B cell (primary cell): ENCODE measurements around the gene LARGE1. TPM values are rescaled to one million over a fixed set of nuclear protein-coding genes. Genes with fewer than 3 reads are reported as not detected.
A peak's percentile ranks its signal among the peaks of the same experiment; 100 is the strongest.

Experiments
- ATAC-seq: fragments of 200-7000 bp; cut with Tn5 transposase; one replicate; pipeline ENCODE4 v1.10.0; 2021; ENCODE audit warnings: low read depth, mild to moderate bottlenecking, moderate number of reproducible peaks, moderate library complexity
- CTCF ChIA-PET: fragments of 350-600 bp; sonication (Branson Sonifier 250); formaldehyde crosslinking; loops from one replicate; lab custom pipeline; 2021; ENCODE audit warnings: antibody characterized with exemption, inconsistent platforms; lab: Charles Lee
- POLR2A ChIA-PET: fragments of 350-600 bp; sonication (Branson Sonifier 250); formaldehyde crosslinking; loops from one replicate; lab custom pipeline; 2021; ENCODE audit warnings: antibody characterized with exemption; lab: Charles Lee
- DNase-seq: peaks from one replicate; pipeline ENCODE4 v3.0.0; 2013
- H2AFZ ChIP-seq: 2 replicates; pipeline ENCODE4 v1.6.1; 2012; ENCODE audit warnings: mild to moderate bottlenecking, low read depth, low read length; ENCODE audit not compliant: insufficient read depth, poor library complexity, severe bottlenecking
- H3K27ac ChIP-seq, 2 donors: 1 replicate in 1 of 2; 2 replicates in 1 of 2; pipeline ENCODE4 v1.5.1; 2012 to 2013; ENCODE audit warnings: low read length in 2 of 2, mild to moderate bottlenecking in 2 of 2, moderate library complexity in 1 of 2
- H3K27me3 ChIP-seq, 4 experiments: fragments of 200-600 bp in 1 of 4; sonication (generic) in 1 of 4; replicated peaks in 1 of 4; 1 replicate in 2 of 4; 2 replicates in 2 of 4; pipeline versions ENCODE4 v1.6.1 to v1.7.0; 2013 to 2016; ENCODE audit warnings: low read length in 3 of 4, mild to moderate bottlenecking in 2 of 4, mixed read lengths in 1 of 4, moderate library complexity in 1 of 4; ENCODE audit not compliant: insufficient read depth in 4 of 4, control insufficient read depth in 3 of 4; ENCODE audit errors: control extremely low read depth in 1 of 4
- H3K36me3 ChIP-seq, 2 experiments: replicated peaks in 1 of 2; 1 replicate in 1 of 2; 2 replicates in 1 of 2; pipeline versions ENCODE4 v1.6.1 to v1.7.1; 2013; ENCODE audit warnings: low read length in 1 of 2; ENCODE audit not compliant: insufficient read depth in 2 of 2, control insufficient read depth in 1 of 2; ENCODE audit errors: control extremely low read depth in 1 of 2, extremely low read depth in 1 of 2
- H3K4me1 ChIP-seq, 2 donors: fragments of 200-600 bp in 1 of 2; sonication (generic) in 1 of 2; 1 replicate in 1 of 2; 2 replicates in 1 of 2; pipeline versions ENCODE4 v1.5.1 to v1.6.1; 2013 to 2017; ENCODE audit warnings: low read length in 2 of 2; ENCODE audit not compliant: control insufficient read depth in 2 of 2, insufficient read depth in 2 of 2
- H3K4me2 ChIP-seq: replicated peaks from 2 replicates; pipeline ENCODE3; 2012; ENCODE audit warnings: mild to moderate bottlenecking, low read depth, low read length; ENCODE audit not compliant: poor library complexity, severe bottlenecking
- H3K4me3 ChIP-seq, 5 experiments: fragments of 200-600 bp in 1 of 5; sonication (generic) in 1 of 5; 1 replicate in 3 of 5; 2 replicates in 2 of 5; pipeline versions ENCODE4 v1.5.1 to v1.7.0; 2011 to 2016; ENCODE audit warnings: low read length in 4 of 5, mild to moderate bottlenecking in 4 of 5, low read depth in 2 of 5, control low read depth in 1 of 5, moderate library complexity in 1 of 5; ENCODE audit not compliant: insufficient read depth in 1 of 5; ENCODE audit errors: control extremely low read depth in 1 of 5, extremely low read depth in 1 of 5
- H3K79me2 ChIP-seq: fragments of 200-600 bp; sonication (generic); one replicate; pipeline ENCODE4 v1.6.0; 2016; ENCODE audit warnings: low read length; ENCODE audit not compliant: control insufficient read depth, insufficient read depth
- H3K9ac ChIP-seq: fragments of 200-600 bp; sonication (generic); 2 replicates; pipeline ENCODE4 v1.6.1; 2017; ENCODE audit warnings: mild to moderate bottlenecking, low read length, moderate library complexity
- H3K9me3 ChIP-seq, 3 donors: one replicate each; pipeline versions ENCODE4 v1.6.1 to v1.7.1; 2013; ENCODE audit warnings: low read length in 2 of 3; ENCODE audit not compliant: control insufficient read depth in 2 of 3, insufficient read depth in 1 of 3; ENCODE audit errors: control extremely low read depth in 1 of 3
- H4K20me1 ChIP-seq: 2 replicates; pipeline ENCODE4 v1.6.0; 2012; ENCODE audit warnings: mild to moderate bottlenecking, low read length; ENCODE audit not compliant: insufficient read depth, control insufficient read depth, poor library complexity, severe bottlenecking
- H3K27ac Mint-ChIP-seq: one replicate; pipeline ENCODE4 v1.8.0; 2021; ENCODE audit warnings: mixed read lengths
- H3K27me3 Mint-ChIP-seq: one replicate; pipeline ENCODE4 v1.8.0; 2021; ENCODE audit warnings: mixed read lengths
- H3K4me1 Mint-ChIP-seq: one replicate; pipeline ENCODE4 v1.8.0; 2021; ENCODE audit warnings: mixed read lengths
- H3K4me3 Mint-ChIP-seq: one replicate; pipeline ENCODE4 v1.8.0; 2021; ENCODE audit warnings: mixed read lengths
- H3K9me3 Mint-ChIP-seq: one replicate; pipeline ENCODE4 v1.8.0; 2022; ENCODE audit warnings: mixed read lengths; ENCODE audit not compliant: insufficient read depth
- EZH2 ChIP-seq: IDR thresholded peaks from 2 replicates; pipeline ENCODE4 v1.6.1; 2012; ENCODE audit warnings: borderline replicate concordance, low read depth, mild to moderate bottlenecking, moderate library complexity, low read length; ENCODE audit not compliant: insufficient read depth, poor library complexity, severe bottlenecking
- WGBS: methylation state at CpG from one replicate; pipeline ENCODE4 v1.1.5; 2013; ENCODE audit warnings: missing lambda C conversion rate; ENCODE audit not compliant: insufficient coverage; 5-methylcytosine and 5-hydroxymethylcytosine counted together
- intact Hi-C: fragments of 100-400 bp; cut with micrococcal nuclease; formaldehyde crosslinking; loops from one replicate; pipeline ENCODE4 v1.10.0; 2022
- polyA plus RNA-seq: library from polyadenylated mRNA; depleted of rRNA; stranded (reverse); fragments of >200 nt; gene quantifications from 2 replicates; pipeline ENCODE4 v1.2.3, GENCODE V29; 2012
- total RNA-seq, 2 donors: library from RNA; stranded (reverse); fragments of 120-200 nt in 1 of 2; gene quantifications; 1 replicate in 1 of 2; 2 replicates in 1 of 2; pipeline versions ENCODE4 v1.2.3 to v1.2.4, GENCODE V29; 2013 to 2022
- TF ChIP-seq, protein P1 (sequence below): fragments of 200-600 bp; IDR thresholded peaks from one replicate; pipeline ENCODE4 v1.8.0; 2022; ENCODE audit warnings: antibody characterized with exemption, mild to moderate bottlenecking

The LARGE1 gene
- total and polyA plus RNA-seq, 2 donors (not counting 1 experiment from before 2014, with no cell fraction given): 20.7 to 82.0 TPM

GRCh38 chr22:33325232-33326004 lies 594.9 kb downstream of the LARGE1 start:
- Histone ChIP-seq H3K4me1 (peaks cover 46 to 51% of the 10 kb centered on the region in 2 donors), H3K9me3 (no peaks in the 10 kb centered on the region), H2AFZ (peak overlapping the region; percentile 73), H3K4me3 (peak overlapping the region in 3 of 5 experiments; percentile 13 to 38 (median 25)), H3K27ac (peak overlapping the region; percentile 82 to 85), H3K4me2 (peak overlapping the region; percentile 69), H4K20me1 (no peaks in the 10 kb centered on the region), H3K36me3 (no peaks in the 10 kb centered on the region), H3K27me3 (no peaks in the 10 kb centered on the region), H3K79me2 (no peaks in the 10 kb centered on the region), H3K9ac (peak overlapping the region; percentile 19)
- WGBS: 0% methylated on average over 2 of the region's 5 CpGs
- ChIA-PET POLR2A (no interaction called here), CTCF (interaction anchor here (0.5 to 2.6 kb wide), 7 partner anchors 24 to 1828 kb away, joined by 3 to 8 read pairs (median 4); no protein-coding TSS in a partner anchor)
- intact Hi-C loops: loop anchor here (10.0 kb wide), 1 partner anchor 51 kb away; no protein-coding TSS in a partner anchor
- peak overlapping the region; percentile 91 for H3K27ac Mint-ChIP-seq
- no peaks in the 10 kb centered on the region for H3K27me3 Mint-ChIP-seq
- no peaks in the 10 kb centered on the region for H3K9me3 Mint-ChIP-seq
- peak overlapping the region; percentile 17 for H3K4me3 Mint-ChIP-seq
- DNase-seq (peak; percentile 79), ATAC-seq (peak; percentile 94)
- TF ChIP-seq, protein P1, sequence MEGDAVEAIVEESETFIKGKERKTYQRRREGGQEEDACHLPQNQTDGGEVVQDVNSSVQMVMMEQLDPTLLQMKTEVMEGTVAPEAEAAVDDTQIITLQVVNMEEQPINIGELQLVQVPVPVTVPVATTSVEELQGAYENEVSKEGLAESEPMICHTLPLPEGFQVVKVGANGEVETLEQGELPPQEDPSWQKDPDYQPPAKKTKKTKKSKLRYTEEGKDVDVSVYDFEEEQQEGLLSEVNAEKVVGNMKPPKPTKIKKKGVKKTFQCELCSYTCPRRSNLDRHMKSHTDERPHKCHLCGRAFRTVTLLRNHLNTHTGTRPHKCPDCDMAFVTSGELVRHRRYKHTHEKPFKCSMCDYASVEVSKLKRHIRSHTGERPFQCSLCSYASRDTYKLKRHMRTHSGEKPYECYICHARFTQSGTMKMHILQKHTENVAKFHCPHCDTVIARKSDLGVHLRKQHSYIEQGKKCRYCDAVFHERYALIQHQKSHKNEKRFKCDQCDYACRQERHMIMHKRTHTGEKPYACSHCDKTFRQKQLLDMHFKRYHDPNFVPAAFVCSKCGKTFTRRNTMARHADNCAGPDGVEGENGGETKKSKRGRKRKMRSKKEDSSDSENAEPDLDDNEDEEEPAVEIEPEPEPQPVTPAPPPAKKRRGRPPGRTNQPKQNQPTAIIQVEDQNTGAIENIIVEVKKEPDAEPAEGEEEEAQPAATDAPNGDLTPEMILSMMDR: no peak
- no peak for TF ChIP-seq EZH2
- H3K4me1 Mint-ChIP-seq: peaks cover 73% of the 10 kb centered on the region

DNA sequence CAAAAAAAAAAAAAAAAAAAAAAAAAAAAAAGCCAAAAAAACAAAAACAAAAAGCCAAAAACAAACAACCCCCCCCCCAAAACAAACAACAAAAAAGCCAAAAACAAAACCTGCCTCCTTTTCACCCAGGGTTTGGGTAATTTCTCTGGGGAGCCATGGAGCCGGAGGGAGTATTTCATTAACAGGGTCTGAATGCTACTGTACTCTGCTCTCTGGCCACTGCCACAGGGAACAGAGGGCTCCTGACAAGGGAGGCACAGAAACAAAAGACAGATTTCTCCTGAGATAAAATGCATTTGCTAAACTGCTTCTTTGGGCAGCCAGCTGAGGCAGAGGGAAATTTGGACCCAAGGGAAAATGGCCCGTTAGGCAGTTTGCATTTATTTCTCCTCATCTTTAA lies 596.0 kb downstream of the LARGE1 start:
- DNase-seq: no peak
- no peak overlapping the region for H3K9ac ChIP-seq
- H3K79me2 ChIP-seq: no peaks in the 10 kb centered on the region
- ChIA-PET POLR2A (no interaction called here), CTCF (interaction anchor here (1.2 to 2.6 kb wide), 2 partner anchors 22 to 306 kb away, joined by 3 to 5 read pairs; no protein-coding TSS in a partner anchor)
- no peaks in the 10 kb centered on the region for H4K20me1 ChIP-seq
- peak overlapping the region; percentile 82 to 85 for H3K27ac ChIP-seq
- intact Hi-C loops: loop anchor here (10.0 kb wide), 1 partner anchor 49 kb away; no protein-coding TSS in a partner anchor
- H3K4me2 ChIP-seq: no peak overlapping the region
- no peaks in the 10 kb centered on the region for H3K27me3 ChIP-seq
- H3K36me3 ChIP-seq: no peaks in the 10 kb centered on the region
- no peaks in the 10 kb centered on the region for H3K9me3 ChIP-seq
- H3K4me1 ChIP-seq: peaks cover 43 to 49% of the 10 kb centered on the region in 2 donors
- H3K4me1 Mint-ChIP-seq: peaks cover 72% of the 10 kb centered on the region
- no peaks in the 10 kb centered on the region for H3K9me3 Mint-ChIP-seq
- H3K27ac Mint-ChIP-seq: peak overlapping the region; percentile 91
- H3K27me3 Mint-ChIP-seq: no peaks in the 10 kb centered on the region
- no peak overlapping the region for H2AFZ ChIP-seq
- no peak overlapping the region for H3K4me3 Mint-ChIP-seq
- no peak for ATAC-seq
- H3K4me3 ChIP-seq: no peak overlapping the region
- TF ChIP-seq, protein P1: no peak
- TF ChIP-seq EZH2: no peak
- WGBS: 63% methylated on average over 2 of the region's 2 CpGs
